Caco-2 (cell line): ENCODE measurements around the gene C3AR1. TPM values are rescaled to one million over a fixed set of nuclear protein-coding genes. Genes with fewer than 3 reads are reported as not detected.
"Not testable (repeated sequence)": the region's sequence is repeated elsewhere in the genome, so short reads cannot be mapped to it uniquely, and the experiment has no call there.

Experiments used
- BruUV-seq: library from RNA; stranded (reverse); fragments of 400-500 nt; replicated peaks from 2 replicates; lab custom pipeline; 2021; lab: Mats Ljungman, UMichigan
- CTCF ChIA-PET: fragments of 300-600 bp; sonication (Branson Sonifier 250); formaldehyde crosslinking; loops from one replicate; lab custom pipeline; 2022; ENCODE audit warnings: antibody characterized with exemption; lab: Charles Lee
- POLR2A ChIA-PET: fragments of 300-600 bp; sonication (Branson Sonifier 250); formaldehyde crosslinking; loops from one replicate; lab custom pipeline; 2022; ENCODE audit warnings: antibody characterized with exemption; lab: Charles Lee
- DNase-seq, 2 experiments: peaks; one replicate each; pipeline versions ENCODE4 v3.0.0 to v3.0.0-alpha.2; 2020 to 2022
- H3K27me3 ChIP-seq: replicated peaks from 2 replicates; pipeline ENCODE4 v1.6.0; 2011; ENCODE audit warnings: low read length; ENCODE audit not compliant: control insufficient read depth, insufficient read depth
- H3K36me3 ChIP-seq: 2 replicates; pipeline ENCODE4 v1.5.1; 2011; ENCODE audit warnings: low read length; ENCODE audit not compliant: control insufficient read depth, insufficient read depth
- H3K4me1 ChIP-seq: fragments of 250-450 bp; sonication (Bioruptor Pico); 2 replicates; pipeline ENCODE4 v1.5.1; 2020; ENCODE audit warnings: mild to moderate bottlenecking
- H3K4me3 ChIP-seq: 2 replicates; pipeline ENCODE4 v1.5.1; 2011; ENCODE audit warnings: low read depth, mild to moderate bottlenecking, control low read depth, low read length
- H3K9me3 ChIP-seq: fragments of 250-450 bp; sonication (Bioruptor Pico); 2 replicates; pipeline ENCODE4 v1.5.1; 2020; ENCODE audit warnings: mild to moderate bottlenecking, moderate library complexity
- H3K27ac Mint-ChIP-seq: one replicate; pipeline ENCODE4 v1.8.0; 2022; ENCODE audit warnings: mixed read lengths; ENCODE audit not compliant: unreplicated experiment
- H3K27me3 Mint-ChIP-seq: one replicate; pipeline ENCODE4 v1.8.0; 2022; ENCODE audit warnings: mixed read lengths; ENCODE audit not compliant: insufficient read depth, unreplicated experiment
- H3K36me3 Mint-ChIP-seq: one replicate; pipeline ENCODE4 v1.8.0; 2022; ENCODE audit warnings: mild to moderate bottlenecking, mixed read lengths; ENCODE audit not compliant: insufficient read depth, unreplicated experiment
- H3K4me1 Mint-ChIP-seq: one replicate; pipeline ENCODE4 v1.8.0; 2022; ENCODE audit warnings: low read depth, mixed read lengths; ENCODE audit not compliant: unreplicated experiment
- H3K4me3 Mint-ChIP-seq: one replicate; pipeline ENCODE4 v1.8.0; 2022; ENCODE audit warnings: mild to moderate bottlenecking, moderate library complexity, mixed read lengths; ENCODE audit not compliant: unreplicated experiment
- H3K9me3 Mint-ChIP-seq: one replicate; pipeline ENCODE4 v1.8.0; 2022; ENCODE audit warnings: mixed read lengths; ENCODE audit not compliant: unreplicated experiment
- intact Hi-C: fragments of 100-400 bp; cut with micrococcal nuclease; formaldehyde crosslinking; loops from one replicate; pipeline ENCODE4 v1.10.0; 2022; ENCODE audit not compliant: unreplicated experiment
- total RNA-seq: library from RNA; stranded (reverse); gene quantifications from 2 replicates; pipeline ENCODE4 v1.2.3, GENCODE V29; 2022
- TF ChIP-seq, protein P1 (sequence below), 2 experiments: fragments of 200-600 bp in 1 of 2; IDR thresholded peaks; 1 replicate in 1 of 2; 2 replicates in 1 of 2; pipeline versions ENCODE4 v1.5.1 to v1.8.0; 2011 to 2022; ENCODE audit warnings: antibody characterized with exemption in 1 of 2, control low read depth in 1 of 2, inconsistent platforms in 1 of 2, low read depth in 1 of 2, low read length in 1 of 2, mild to moderate bottlenecking in 1 of 2, moderate library complexity in 1 of 2; ENCODE audit not compliant: insufficient read depth in 1 of 2, severe bottlenecking in 1 of 2, unreplicated experiment in 1 of 2

Gene C3AR1
- total RNA-seq, 1 experiment from 2014 or later = not detected

DNA sequence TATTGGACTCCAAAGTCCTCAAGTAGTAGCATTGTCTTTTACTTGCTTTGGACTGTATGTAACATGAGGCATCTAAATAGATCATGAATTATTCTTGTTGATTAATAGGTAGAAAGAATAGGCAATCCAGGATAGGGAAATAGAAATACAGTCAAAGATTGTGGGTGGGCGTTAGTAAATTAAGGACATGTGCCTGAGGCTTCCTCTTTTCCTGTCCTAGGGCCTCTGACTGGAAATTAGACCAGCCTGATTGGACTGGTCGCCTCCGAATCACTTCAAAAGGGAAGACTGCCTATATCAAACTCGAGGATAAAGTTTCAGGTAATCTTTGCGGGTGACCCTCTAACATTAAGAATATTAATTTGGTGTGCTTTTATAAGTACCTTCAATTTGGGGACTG is 23.6 kb upstream of the C3AR1 start:
- no TSS peak for BruUV-seq
- ChIA-PET CTCF (no interaction called here), POLR2A (no interaction called here)
- no peak for DNase-seq
- Histone ChIP-seq H3K4me3 (no peak overlapping the region), H3K36me3 (no peaks in the 10 kb centered on the region; the same call in 1 of the 2 replicates), H3K4me1 (no peaks in the 10 kb centered on the region), H3K9me3 (no peaks in the 10 kb centered on the region), H3K27me3 (no peaks in the 10 kb centered on the region)
- Mint-ChIP-seq H3K4me3 (no peak overlapping the region), H3K27ac (no peak overlapping the region), H3K27me3 (no peaks in the 10 kb centered on the region), H3K9me3 (no peaks in the 10 kb centered on the region), H3K36me3 (peaks cover 44% of the 10 kb centered on the region), H3K4me1 (no peaks in the 10 kb centered on the region)
- intact Hi-C loops = no loop called here
- TF ChIP-seq, protein P1, sequence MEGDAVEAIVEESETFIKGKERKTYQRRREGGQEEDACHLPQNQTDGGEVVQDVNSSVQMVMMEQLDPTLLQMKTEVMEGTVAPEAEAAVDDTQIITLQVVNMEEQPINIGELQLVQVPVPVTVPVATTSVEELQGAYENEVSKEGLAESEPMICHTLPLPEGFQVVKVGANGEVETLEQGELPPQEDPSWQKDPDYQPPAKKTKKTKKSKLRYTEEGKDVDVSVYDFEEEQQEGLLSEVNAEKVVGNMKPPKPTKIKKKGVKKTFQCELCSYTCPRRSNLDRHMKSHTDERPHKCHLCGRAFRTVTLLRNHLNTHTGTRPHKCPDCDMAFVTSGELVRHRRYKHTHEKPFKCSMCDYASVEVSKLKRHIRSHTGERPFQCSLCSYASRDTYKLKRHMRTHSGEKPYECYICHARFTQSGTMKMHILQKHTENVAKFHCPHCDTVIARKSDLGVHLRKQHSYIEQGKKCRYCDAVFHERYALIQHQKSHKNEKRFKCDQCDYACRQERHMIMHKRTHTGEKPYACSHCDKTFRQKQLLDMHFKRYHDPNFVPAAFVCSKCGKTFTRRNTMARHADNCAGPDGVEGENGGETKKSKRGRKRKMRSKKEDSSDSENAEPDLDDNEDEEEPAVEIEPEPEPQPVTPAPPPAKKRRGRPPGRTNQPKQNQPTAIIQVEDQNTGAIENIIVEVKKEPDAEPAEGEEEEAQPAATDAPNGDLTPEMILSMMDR (IDR thresholded peaks at IDR 0.05; ENCODE audit: insufficient read depth in 1 of 2, low read depth in 1 of 2, low read length in 1 of 2, severe bottlenecking in 1 of 2, unreplicated experiment in 1 of 2) = no peak

- POLR2A ChIA-PET, H3K27me3 ChIP-seq, DNase-seq, BruUV-seq, H3K9me3 Mint-ChIP-seq, H3K4me1 Mint-ChIP-seq, H3K4me3 Mint-ChIP-seq, H3K9me3 ChIP-seq, H3K27ac Mint-ChIP-seq, CTCF ChIA-PET, intact Hi-C loops, H3K36me3 ChIP-seq, H3K4me1 ChIP-seq, H3K27me3 Mint-ChIP-seq, H3K4me3 ChIP-seq: not testable (repeated sequence)
- H3K36me3 Mint-ChIP-seq = peaks cover 39% of the 10 kb centered on the region
These were observed 23.1 kb upstream of the C3AR1 start for GRCh38 chr12:8089277-8089676.

GRCh38 chr12:8088574-8088973 is 22.4 kb upstream of the C3AR1 start:
- Histone ChIP-seq H3K4me1 (no peaks in the 10 kb centered on the region), H3K4me3 (no peak overlapping the region), H3K27me3 (no peaks in the 10 kb centered on the region), H3K36me3 (no peaks in the 10 kb centered on the region; the same call in 1 of the 2 replicates), H3K9me3 (no peaks in the 10 kb centered on the region)
- TF ChIP-seq, protein P1 (IDR thresholded peaks at IDR 0.05; ENCODE audit: insufficient read depth in 1 of 2, low read depth in 1 of 2, low read length in 1 of 2, severe bottlenecking in 1 of 2, unreplicated experiment in 1 of 2) = no peak
- no TSS peak for BruUV-seq
- intact Hi-C loops = no loop called here
- Mint-ChIP-seq H3K4me1 (no peaks in the 10 kb centered on the region), H3K27me3 (no peaks in the 10 kb centered on the region), H3K27ac (no peak overlapping the region), H3K9me3 (no peaks in the 10 kb centered on the region), H3K4me3 (no peak overlapping the region), H3K36me3 (peaks cover 35% of the 10 kb centered on the region)
- CTCF ChIA-PET = no interaction called here
- POLR2A ChIA-PET = no interaction called here
- no peak for DNase-seq

DNA sequence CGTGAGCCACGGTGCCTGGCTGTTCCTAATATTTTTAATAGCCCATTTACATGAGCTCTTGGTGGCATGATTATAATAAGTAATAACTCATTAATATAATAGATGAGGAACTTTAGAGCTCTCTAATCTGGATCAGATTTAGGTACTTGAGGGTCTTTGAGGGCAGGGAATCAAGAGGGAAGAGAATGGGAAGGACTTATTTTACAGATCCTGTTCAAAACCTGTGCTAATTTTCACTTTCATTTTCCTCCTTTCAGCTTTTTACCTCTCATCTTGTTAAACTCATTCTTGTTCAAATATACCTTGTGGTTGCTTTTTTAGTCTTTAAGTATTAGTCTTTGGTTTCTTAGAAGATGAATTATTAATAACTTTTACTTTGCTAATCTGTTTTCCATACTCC is 21.5 kb upstream of the C3AR1 start:
- H3K4me1 ChIP-seq = no peaks in the 10 kb centered on the region
- H3K4me3 ChIP-seq = no peak overlapping the region
- ChIA-PET POLR2A (no interaction called here), CTCF (no interaction called here)
- H3K4me1 Mint-ChIP-seq = no peaks in the 10 kb centered on the region
- no peaks in the 10 kb centered on the region for H3K9me3 Mint-ChIP-seq
- BruUV-seq = no TSS peak
- H3K36me3 ChIP-seq = no peaks in the 10 kb centered on the region
- H3K27me3 Mint-ChIP-seq = no peaks in the 10 kb centered on the region
- no peaks in the 10 kb centered on the region for H3K27me3 ChIP-seq
- no peak overlapping the region for H3K27ac Mint-ChIP-seq
- DNase-seq = no peak
- TF ChIP-seq, protein P1 (IDR thresholded peaks at IDR 0.05; ENCODE audit: insufficient read depth in 1 of 2, low read depth in 1 of 2, low read length in 1 of 2, severe bottlenecking in 1 of 2, unreplicated experiment in 1 of 2) = no peak
- intact Hi-C loops = no loop called here
- no peaks in the 10 kb centered on the region for H3K9me3 ChIP-seq
- H3K36me3 Mint-ChIP-seq = peaks cover 28% of the 10 kb centered on the region
- no peak overlapping the region for H3K4me3 Mint-ChIP-seq

GRCh38 chr12:8084351-8084750 is 18.2 kb upstream of the C3AR1 start:
- H3K4me1 ChIP-seq, H3K4me3 ChIP-seq, intact Hi-C loops, H3K9me3 ChIP-seq, H3K36me3 ChIP-seq, H3K27ac Mint-ChIP-seq, BruUV-seq, H3K27me3 ChIP-seq, DNase-seq, POLR2A ChIA-PET, H3K4me1 Mint-ChIP-seq, H3K9me3 Mint-ChIP-seq, H3K27me3 Mint-ChIP-seq: not testable (repeated sequence)
- CTCF ChIA-PET = interaction anchor here (0.6 kb wide), 1 partner anchor 39 kb away, joined by 3 read pairs; no protein-coding TSS in a partner anchor
- H3K4me3 Mint-ChIP-seq = peak overlapping the region; percentile 28
- H3K36me3 Mint-ChIP-seq = peaks cover 18% of the 10 kb centered on the region
